IMR-90 (cell line): ENCODE results near the gene WEE2. TPM values are rescaled to one million over a fixed set of nuclear protein-coding genes. Genes with fewer than 3 reads are reported as not detected.
A peak's percentile ranks its signal among the peaks of the same experiment; 100 is the strongest.

Experiments used
- ATAC-seq: fragments of 200-7000 bp; cut with Tn5 transposase; 2 replicates; pipeline ENCODE4 v1.9.1; 2020; ENCODE audit warnings: low read depth, mild to moderate bottlenecking, moderate library complexity
- BruUV-seq: library from RNA; stranded (reverse); fragments of 400-500 nt; replicated peaks from 2 replicates; lab custom pipeline; 2021; lab: Mats Ljungman, UMichigan
- CTCF ChIA-PET: fragments of 300-600 bp; formaldehyde crosslinking; extraction: SDS; loops from one replicate; lab custom pipeline; 2021; ENCODE audit warnings: antibody characterized with exemption; lab: Yijun Ruan, JAX
- POLR2A ChIA-PET: fragments of 300-600 bp; sonication (Branson Sonifier 250); formaldehyde crosslinking; loops from one replicate; lab custom pipeline; 2022; ENCODE audit warnings: antibody characterized with exemption; ENCODE audit not compliant: unreplicated experiment; lab: Charles Lee
- DNase-seq: peaks from one replicate; pipeline ENCODE4 v3.0.0; 2013
- H2AFZ ChIP-seq: replicated peaks from 2 replicates; pipeline ENCODE3; 2013; ENCODE audit warnings: low read length, mild to moderate bottlenecking; ENCODE audit not compliant: poor library complexity
- H2AK5ac ChIP-seq: 2 replicates; pipeline ENCODE4 v1.6.1; 2013; ENCODE audit warnings: low read depth, low read length, inconsistent platforms
- H2AK9ac ChIP-seq: replicated peaks from 2 replicates; pipeline ENCODE3; 2013; ENCODE audit warnings: mild to moderate bottlenecking, low read depth, low read length, moderate library complexity; ENCODE audit not compliant: poor library complexity
- H2BK120ac ChIP-seq: 2 replicates; pipeline ENCODE4 v1.6.1; 2013; ENCODE audit warnings: low read depth, low read length, inconsistent platforms
- H2BK15ac ChIP-seq: 3 replicates; pipeline ENCODE4 v1.6.1; 2013; ENCODE audit warnings: low read depth, low read length, inconsistent platforms
- H2BK20ac ChIP-seq: 2 replicates; pipeline ENCODE4 v1.6.1; 2013; ENCODE audit warnings: low read depth, mild to moderate bottlenecking, inconsistent platforms, low read length, moderate library complexity
- H2BK5ac ChIP-seq: 2 replicates; pipeline ENCODE4 v1.6.1; 2013; ENCODE audit warnings: mild to moderate bottlenecking, low read depth, low read length, inconsistent platforms; ENCODE audit not compliant: poor library complexity, severe bottlenecking
- H3K14ac ChIP-seq: replicated peaks from 2 replicates; pipeline ENCODE4 v1.6.1; 2013; ENCODE audit warnings: low read depth, low read length, inconsistent platforms
- H3K18ac ChIP-seq: 2 replicates; pipeline ENCODE4 v1.6.1; 2013; ENCODE audit warnings: low read depth, low read length, control low read depth
- H3K23ac ChIP-seq: 2 replicates; pipeline ENCODE4 v1.6.1; 2013; ENCODE audit warnings: low read depth, low read length, inconsistent platforms
- H3K27ac ChIP-seq: 2 replicates; pipeline ENCODE4 v1.5.1; 2013; ENCODE audit warnings: mild to moderate bottlenecking, control low read depth, low read length; ENCODE audit not compliant: insufficient read depth
- H3K27me3 ChIP-seq: 2 replicates; pipeline ENCODE4 v1.6.1; 2013; ENCODE audit warnings: low read length; ENCODE audit not compliant: control insufficient read depth, insufficient read depth
- H3K36me3 ChIP-seq: 2 replicates; pipeline ENCODE4 v1.6.1; 2013; ENCODE audit warnings: low read length, mixed read lengths; ENCODE audit not compliant: control insufficient read depth, insufficient read depth
- H3K4ac ChIP-seq: 2 replicates; pipeline ENCODE4 v1.6.1; 2013; ENCODE audit warnings: low read depth, low read length, inconsistent platforms
- H3K4me1 ChIP-seq: 2 replicates; pipeline ENCODE4 v1.6.1; 2013; ENCODE audit warnings: low read length, mixed read lengths; ENCODE audit not compliant: control insufficient read depth, insufficient read depth
- H3K4me2 ChIP-seq: 2 replicates; pipeline ENCODE4 v1.6.1; 2013; ENCODE audit warnings: low read depth, mild to moderate bottlenecking, control low read depth, low read length, moderate library complexity
- H3K4me3 ChIP-seq: 2 replicates; pipeline ENCODE4 v1.5.1; 2013; ENCODE audit warnings: low read depth, mild to moderate bottlenecking, control low read depth, low read length, moderate library complexity; ENCODE audit not compliant: insufficient read depth
- H3K56ac ChIP-seq: 2 replicates; pipeline ENCODE4 v1.6.1; 2013; ENCODE audit warnings: low read length, inconsistent platforms; ENCODE audit not compliant: insufficient read depth; ENCODE audit errors: extremely low read depth
- H3K79me1 ChIP-seq, 2 experiments: 2 replicates each; pipeline ENCODE4 v1.6.1; 2013; ENCODE audit warnings: low read length in 2 of 2, inconsistent platforms in 1 of 2, low read depth in 1 of 2
- H3K9ac ChIP-seq: 2 replicates; pipeline ENCODE4 v1.6.1; 2013; ENCODE audit warnings: low read depth, low read length, control low read depth
- H3K9me1 ChIP-seq: 2 replicates; pipeline ENCODE4 v1.6.1; 2013; ENCODE audit warnings: low read length, inconsistent platforms; ENCODE audit not compliant: insufficient read depth
- H3K9me3 ChIP-seq: 2 replicates; pipeline ENCODE4 v1.6.1; 2013; ENCODE audit warnings: low read length; ENCODE audit not compliant: control insufficient read depth, insufficient read depth
- H4K20me1 ChIP-seq: 2 replicates; pipeline ENCODE4 v1.6.1; 2013; ENCODE audit warnings: low read length, inconsistent platforms; ENCODE audit not compliant: insufficient read depth
- H4K5ac ChIP-seq: 2 replicates; pipeline ENCODE4 v1.6.1; 2013; ENCODE audit warnings: mild to moderate bottlenecking, low read depth, low read length, control low read depth
- H4K8ac ChIP-seq, 2 experiments: 2 replicates each; pipeline ENCODE4 v1.6.1; 2013; ENCODE audit warnings: low read depth in 2 of 2, low read length in 2 of 2, control low read depth in 1 of 2, inconsistent platforms in 1 of 2
- H4K91ac ChIP-seq: 2 replicates; pipeline ENCODE4 v1.6.1; 2013; ENCODE audit warnings: low read depth, low read length, inconsistent platforms; ENCODE audit not compliant: insufficient read depth
- BHLHE40 ChIP-seq: fragments of 150-350 bp; IDR thresholded peaks from 2 replicates; pipeline ENCODE4 v1.6.1; 2016; ENCODE audit warnings: mild to moderate bottlenecking, low read depth, low read length
- CHD1 ChIP-seq: IDR thresholded peaks from 2 replicates; pipeline ENCODE4 v1.6.1; 2012; ENCODE audit warnings: low read depth, low read length, improper control_type of control experiment
- MAZ ChIP-seq: IDR thresholded peaks from 2 replicates; pipeline ENCODE4 v1.6.1; 2012; ENCODE audit warnings: low read depth, mild to moderate bottlenecking, low read length, improper control_type of control experiment, moderate library complexity, borderline replicate concordance
- WGBS, 2 experiments: methylation state at CpG; one replicate each; pipeline versions ENCODE4 v1.1.5 to v1.1.7; 2013; ENCODE audit warnings: missing lambda C conversion rate in 2 of 2; ENCODE audit not compliant: insufficient read length in 1 of 2; ENCODE audit errors: extremely low coverage in 2 of 2; 5-methylcytosine and 5-hydroxymethylcytosine counted together
- dilution Hi-C: fragments of 300-500 bp; cut with HindIII; formaldehyde crosslinking; loops from one replicate; pipeline ENCODE4 v1.14.3; 2018; ENCODE audit warnings: low sequenced_read_pairs; ENCODE audit not compliant: unreplicated experiment
- in situ Hi-C: fragments of 300-500 bp; cut with MboI; formaldehyde crosslinking; loops from 3 replicates; pipeline ENCODE4 v1.14.3; 2019; ENCODE audit warnings: low sequenced_read_pairs, inconsistent platforms, mixed read lengths
- intact Hi-C: fragments of 100-400 bp; cut with micrococcal nuclease; formaldehyde crosslinking; loops from 2 replicates; pipeline ENCODE4 v1.10.0; 2022
- polyA plus RNA-seq, 3 experiments: library from polyadenylated mRNA; depleted of rRNA; stranded (reverse); fragments of >200 nt; gene quantifications; 2 replicates each; pipeline ENCODE4 v1.2.3, GENCODE V29; 2012; ENCODE audit warnings: low replicate concordance in 1 of 3
- total RNA-seq: library from RNA; depleted of rRNA; stranded (reverse); fragments of >200 nt; gene quantifications from 2 replicates; pipeline ENCODE4 v1.2.3, GENCODE V29; 2012
- TF ChIP-seq, protein P1 (sequence below): fragments of 150-350 bp; IDR thresholded peaks from 2 replicates; pipeline ENCODE4 v1.6.1; 2016; ENCODE audit warnings: low read depth, mild to moderate bottlenecking, low read length, moderate library complexity, borderline replicate concordance

WEE2 gene
- total and polyA plus RNA-seq, 2 of the 4 experiments (the other 2 are of a cell fraction), result not detected

DNA sequence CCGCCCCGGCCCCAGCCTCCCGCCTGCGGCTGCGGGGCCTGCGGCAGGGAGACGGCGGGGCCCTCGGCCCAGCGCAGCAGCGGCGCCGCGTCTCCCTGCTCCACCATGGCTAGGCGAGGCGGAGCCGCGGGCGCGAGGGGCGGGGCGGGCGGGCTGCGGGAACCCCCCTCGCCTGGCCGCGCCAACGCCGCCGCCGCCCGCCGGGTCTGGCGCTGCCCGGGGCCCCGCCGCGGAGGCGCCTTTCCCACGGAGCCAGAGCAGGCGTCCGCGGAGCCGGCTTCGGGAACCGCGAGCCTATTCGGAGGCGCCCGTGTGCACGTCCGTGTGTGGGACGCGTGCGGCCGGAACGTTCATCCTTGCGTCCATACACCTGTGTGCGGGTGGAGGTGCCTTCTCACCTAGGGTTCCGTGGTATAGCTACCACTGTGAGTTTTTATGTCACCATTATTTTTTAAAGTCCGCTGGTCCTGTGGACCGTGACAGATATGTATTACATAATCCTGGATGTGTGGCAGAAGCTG is 6.0 kb upstream of the WEE2 start, which contains the start of gene DENND11:
DENND11 (minus strand) TSS at position 120 of the 521 bp plus-strand sequence; CDS start at position 107, 13 bp downstream.
- no peak within 1 kb of the TSS for H2AK5ac ChIP-seq
- H4K20me1 ChIP-seq, result no peaks in the 10 kb centered on the region; the same call in 1 of the 2 replicates
- peak within 1 kb of the TSS; percentile 89 for H3K4me2 ChIP-seq
- no peak within 1 kb of the TSS for H4K5ac ChIP-seq
- H3K36me3 ChIP-seq, result no peaks in the 10 kb centered on the region
- TF ChIP-seq MAZ (no peak; the same call in 1 of the 2 replicates), CHD1 (no peak), BHLHE40 (no peak)
- TF ChIP-seq, protein P1, sequence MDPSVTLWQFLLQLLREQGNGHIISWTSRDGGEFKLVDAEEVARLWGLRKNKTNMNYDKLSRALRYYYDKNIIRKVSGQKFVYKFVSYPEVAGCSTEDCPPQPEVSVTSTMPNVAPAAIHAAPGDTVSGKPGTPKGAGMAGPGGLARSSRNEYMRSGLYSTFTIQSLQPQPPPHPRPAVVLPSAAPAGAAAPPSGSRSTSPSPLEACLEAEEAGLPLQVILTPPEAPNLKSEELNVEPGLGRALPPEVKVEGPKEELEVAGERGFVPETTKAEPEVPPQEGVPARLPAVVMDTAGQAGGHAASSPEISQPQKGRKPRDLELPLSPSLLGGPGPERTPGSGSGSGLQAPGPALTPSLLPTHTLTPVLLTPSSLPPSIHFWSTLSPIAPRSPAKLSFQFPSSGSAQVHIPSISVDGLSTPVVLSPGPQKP, result no peak
- peak within 1 kb of the TSS; percentile 88 for H3K4me3 ChIP-seq
- ChIA-PET POLR2A (no interaction called here), CTCF (interaction anchor here (0.7 kb wide), 1 partner anchor 47 kb away, joined by 3 read pairs; no protein-coding TSS in a partner anchor)
- H3K56ac ChIP-seq, result no peak within 1 kb of the TSS
- H3K9me3 ChIP-seq, result no peaks in the 10 kb centered on the region
- dilution Hi-C loops, result no loop called here
- peak within 1 kb of the TSS; percentile 94 for H2AFZ ChIP-seq
- ATAC-seq (peak; percentile 88), DNase-seq (peak; percentile 11)
- peak within 1 kb of the TSS; percentile 33; the same call in 1 of the 2 replicates for H3K23ac ChIP-seq
- H3K4me1 ChIP-seq, result peaks cover 1% of the 10 kb centered on the region; the same call in 1 of the 2 replicates
- no peak within 1 kb of the TSS for H3K14ac ChIP-seq
- H3K27ac ChIP-seq, result peak within 1 kb of the TSS; percentile 37; the same call in 1 of the 2 replicates
- 0% methylated on average over 24 of the region's 62 CpGs; no CpG with 5 or more reads in 1 of the 2 experiments for WGBS, 2 experiments
- no peak within 1 kb of the TSS for H3K18ac ChIP-seq
- H2BK15ac ChIP-seq, result no peak within 1 kb of the TSS; the same call in 2 of the 3 replicates
- peaks cover 3% of the 10 kb centered on the region; the same call in 1 of the 2 replicates for H3K27me3 ChIP-seq
- H3K9ac ChIP-seq, result peak within 1 kb of the TSS; percentile 64
- no peaks in the 10 kb centered on the region for H3K9me1 ChIP-seq
- no peak within 1 kb of the TSS for H2BK20ac ChIP-seq
- H2BK120ac ChIP-seq, result no peak within 1 kb of the TSS
- peak within 1 kb of the TSS; percentile 33 for H2AK9ac ChIP-seq
- no TSS peak for BruUV-seq
- H4K91ac ChIP-seq, result no peak within 1 kb of the TSS
- in situ Hi-C loops, result no loop called here
- peak within 1 kb of the TSS in 1 of 2 experiments; percentile 15; a peak in 1 of 4 replicates for H4K8ac ChIP-seq
- intact Hi-C loops, result loop anchor here (2.0 kb wide), 1 partner anchor 37 kb away; the partner anchor contains the start of gene SSBP1
- H3K4ac ChIP-seq, result no peak within 1 kb of the TSS
- no peak within 1 kb of the TSS for H2BK5ac ChIP-seq
- peaks cover 6 to 8% of the 10 kb centered on the region in 2 experiments; a peak in 2 of 4 replicates for H3K79me1 ChIP-seq
